ENCODE results near the gene C11orf58.
A peak's percentile ranks its signal among the peaks of the same experiment; 100 is the strongest.

Gene C11orf58

GRCh38 chr11:16789560-16790485, 51.4 kb downstream of the C11orf58 start:
- H2AK5ac ChIP-seq (ENCODE audit: low read depth, low read length), result no peak overlapping the region
- H3K9ac ChIP-seq (ENCODE audit: low read depth, low read length, poor library complexity), result no peak overlapping the region
- H2BK15ac ChIP-seq (ENCODE audit: low read length), result no peak overlapping the region
- no peak overlapping the region for H4K8ac ChIP-seq (ENCODE audit: low read depth, low read length)
- H3K27me3 ChIP-seq (ENCODE audit: control insufficient read depth in 3 of 3, insufficient read depth in 3 of 3, low read depth in 1 of 3, low read length in 3 of 3), result no peaks in the 10 kb centered on the region
- DNase-seq (ENCODE audit: low spot score), result no peak
- H3K36me3 ChIP-seq (replicated peaks in 1 of 2; ENCODE audit: control insufficient read depth in 2 of 2, insufficient read depth in 2 of 2, low read length in 2 of 2), result peaks cover 8 to 40% of the 10 kb centered on the region in 2 donors
- no peak overlapping the region for H3K18ac ChIP-seq (ENCODE audit: low read length)
- no peak overlapping the region for H3K14ac ChIP-seq (ENCODE audit: low read length)
- no peak overlapping the region for H4K91ac ChIP-seq (ENCODE audit: low read depth, low read length, poor library complexity)
- no peak overlapping the region for H2BK5ac ChIP-seq (ENCODE audit: low read length)
- no peak overlapping the region for H3K23ac ChIP-seq (ENCODE audit: low read depth, low read length, poor library complexity)
- H3K27ac ChIP-seq (replicated peaks; ENCODE audit: low read length), result no peak overlapping the region
- H3K4me3 ChIP-seq (ENCODE audit: low read length in 2 of 2), result no peak overlapping the region
- peaks cover 11 to 16% of the 10 kb centered on the region in 2 donors for H3K4me1 ChIP-seq (ENCODE audit: control insufficient read depth in 2 of 2, insufficient read depth in 1 of 2, low read depth in 1 of 2, low read length in 2 of 2)
- no peak overlapping the region for H2BK120ac ChIP-seq (ENCODE audit: low read depth, low read length)
- H3K9me3 ChIP-seq (replicated peaks in 1 of 2; ENCODE audit: control insufficient read depth in 2 of 2, insufficient read depth in 1 of 2, low read depth in 1 of 2, low read length in 2 of 2), result no peaks in the 10 kb centered on the region
- no peak overlapping the region for H2AFZ ChIP-seq (ENCODE audit: low read length)
- WGBS, 2 donors (ENCODE audit: extremely low coverage in 2 of 2, insufficient read length in 2 of 2, insufficient replicate concordance in 1 of 2), result no CpG with 5 or more reads among the region's 10 CpGs
- no peaks in the 10 kb centered on the region for H3K79me1 ChIP-seq (ENCODE audit: low read depth, low read length)
- H3K4me2 ChIP-seq (ENCODE audit: insufficient read depth, low read length, poor library complexity, severe bottlenecking), result no peak overlapping the region
- no peak overlapping the region for H3K4ac ChIP-seq (ENCODE audit: low read length)
- no peak overlapping the region for H2BK12ac ChIP-seq (ENCODE audit: low read length)

DNA sequence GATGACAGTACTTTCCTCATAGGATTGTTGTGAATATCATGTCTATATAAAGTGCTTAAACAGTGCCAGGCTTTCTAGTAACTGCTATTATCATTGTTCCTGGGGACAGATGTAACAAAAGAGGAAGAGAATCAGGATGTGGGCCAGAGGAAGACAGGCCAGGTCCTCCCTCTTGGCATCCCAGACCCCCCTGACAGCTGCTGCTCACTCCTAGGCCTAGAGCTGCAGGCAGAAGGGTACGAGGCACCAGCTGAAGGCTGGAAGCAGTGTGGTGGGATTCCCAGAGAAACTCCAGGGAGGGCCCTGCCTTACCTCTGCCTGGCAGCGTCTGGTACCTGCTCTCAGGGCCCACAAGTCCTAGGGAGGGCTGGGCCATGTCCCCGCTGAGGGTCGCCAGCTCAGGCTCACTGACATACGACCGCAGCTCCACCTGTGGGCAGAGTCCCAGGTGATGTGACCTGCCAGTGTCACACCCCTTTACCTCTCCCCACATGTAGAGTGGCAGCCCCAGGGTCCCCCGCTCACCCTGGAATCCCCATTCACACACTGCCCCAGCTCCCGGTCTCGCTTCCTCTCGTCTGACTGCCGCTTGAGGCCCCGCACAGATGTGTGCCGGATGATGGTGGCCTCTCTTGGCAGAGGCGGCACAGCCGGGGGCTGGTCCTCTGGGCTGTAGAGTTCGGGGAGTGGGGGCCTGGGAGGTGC, 52.2 kb downstream of the C11orf58 start:
- Histone ChIP-seq H3K36me3 (replicated peaks in 1 of 2; ENCODE audit: control insufficient read depth in 2 of 2, insufficient read depth in 2 of 2, low read length in 2 of 2) (peaks cover 8 to 40% of the 10 kb centered on the region in 2 donors), H4K8ac (ENCODE audit: low read depth, low read length) (no peak overlapping the region), H3K4me1 (ENCODE audit: control insufficient read depth in 2 of 2, insufficient read depth in 1 of 2, low read depth in 1 of 2, low read length in 2 of 2) (peaks cover 9 to 14% of the 10 kb centered on the region in 2 donors), H3K14ac (ENCODE audit: low read length) (no peak overlapping the region), H3K18ac (ENCODE audit: low read length) (no peak overlapping the region), H2AK5ac (ENCODE audit: low read depth, low read length) (peak overlapping the region; percentile 27), H3K27me3 (ENCODE audit: control insufficient read depth in 3 of 3, insufficient read depth in 3 of 3, low read depth in 1 of 3, low read length in 3 of 3) (no peaks in the 10 kb centered on the region), H2BK12ac (ENCODE audit: low read length) (no peak overlapping the region), H2BK5ac (ENCODE audit: low read length) (no peak overlapping the region), H3K4me3 (ENCODE audit: low read length in 2 of 2) (no peak overlapping the region), H4K91ac (ENCODE audit: low read depth, low read length, poor library complexity) (no peak overlapping the region), H2BK15ac (ENCODE audit: low read length) (no peak overlapping the region), H3K9ac (ENCODE audit: low read depth, low read length, poor library complexity) (no peak overlapping the region), H3K27ac (replicated peaks; ENCODE audit: low read length) (no peak overlapping the region), H3K4me2 (ENCODE audit: insufficient read depth, low read length, poor library complexity, severe bottlenecking) (no peak overlapping the region), H3K4ac (ENCODE audit: low read length) (no peak overlapping the region), H3K79me1 (ENCODE audit: low read depth, low read length) (no peaks in the 10 kb centered on the region), H2BK120ac (ENCODE audit: low read depth, low read length) (no peak overlapping the region), H3K9me3 (replicated peaks in 1 of 2; ENCODE audit: control insufficient read depth in 2 of 2, insufficient read depth in 1 of 2, low read depth in 1 of 2, low read length in 2 of 2) (no peaks in the 10 kb centered on the region), H2AFZ (ENCODE audit: low read length) (no peak overlapping the region), H3K23ac (ENCODE audit: low read depth, low read length, poor library complexity) (no peak overlapping the region)
- no CpG with 5 or more reads among the region's 16 CpGs for whole genome bisulfite sequencing, 2 donors (ENCODE audit: extremely low coverage in 2 of 2, insufficient read length in 2 of 2, insufficient replicate concordance in 1 of 2)
- DNase-seq (ENCODE audit: low spot score), result no peak

DNA sequence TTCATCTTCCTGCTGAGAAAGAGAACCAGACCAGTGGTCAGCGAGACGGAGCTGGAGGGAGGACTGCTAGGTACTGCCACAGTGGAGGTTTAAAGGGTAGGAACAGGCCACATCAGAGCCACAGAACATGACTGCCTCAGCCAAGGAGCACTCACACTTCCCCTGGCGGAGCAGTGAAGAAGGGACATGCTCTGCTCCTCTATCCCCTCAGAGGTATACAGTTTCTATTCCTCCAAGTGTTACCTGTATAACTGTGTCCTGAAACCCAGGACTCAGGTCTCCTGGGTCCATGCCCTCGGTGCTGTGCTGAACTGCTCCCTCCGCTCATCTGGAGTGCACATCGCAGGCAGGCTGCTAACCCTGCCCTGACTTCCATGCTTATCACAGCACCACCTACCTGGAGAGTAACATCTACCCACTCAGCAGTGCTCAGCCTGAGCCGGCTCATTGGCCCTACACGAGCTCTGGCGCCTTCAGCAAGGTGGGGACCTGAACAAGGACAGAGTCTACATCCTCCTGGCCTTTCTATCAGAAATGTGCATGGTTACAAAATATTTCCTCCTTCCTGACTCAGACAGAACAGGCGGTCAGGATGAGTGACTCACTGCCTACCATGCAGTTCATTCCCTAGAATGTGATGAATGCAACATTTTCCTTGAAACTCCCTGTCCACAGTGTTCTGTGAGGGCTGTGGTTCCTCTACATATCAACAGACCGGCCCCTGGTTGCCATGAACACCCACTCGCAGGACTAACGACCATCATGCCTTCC, 52.9 kb downstream of the C11orf58 start:
- Histone ChIP-seq H2BK12ac (ENCODE audit: low read length) (no peak overlapping the region), H3K14ac (ENCODE audit: low read length) (no peak overlapping the region), H3K4ac (ENCODE audit: low read length) (no peak overlapping the region), H3K79me1 (ENCODE audit: low read depth, low read length) (no peaks in the 10 kb centered on the region), H4K8ac (ENCODE audit: low read depth, low read length) (no peak overlapping the region), H3K4me3 (ENCODE audit: low read length in 2 of 2) (no peak overlapping the region), H4K91ac (ENCODE audit: low read depth, low read length, poor library complexity) (no peak overlapping the region), H3K27me3 (ENCODE audit: control insufficient read depth in 3 of 3, insufficient read depth in 3 of 3, low read depth in 1 of 3, low read length in 3 of 3) (no peaks in the 10 kb centered on the region), H3K4me1 (ENCODE audit: control insufficient read depth in 2 of 2, insufficient read depth in 1 of 2, low read depth in 1 of 2, low read length in 2 of 2) (peaks cover 9 to 13% of the 10 kb centered on the region in 2 donors), H3K9me3 (replicated peaks in 1 of 2; ENCODE audit: control insufficient read depth in 2 of 2, insufficient read depth in 1 of 2, low read depth in 1 of 2, low read length in 2 of 2) (no peaks in the 10 kb centered on the region), H3K23ac (ENCODE audit: low read depth, low read length, poor library complexity) (no peak overlapping the region), H2BK15ac (ENCODE audit: low read length) (no peak overlapping the region), H3K27ac (replicated peaks; ENCODE audit: low read length) (peak overlapping the region; percentile 28), H3K18ac (ENCODE audit: low read length) (peak overlapping the region; percentile 66), H2BK5ac (ENCODE audit: low read length) (no peak overlapping the region), H3K4me2 (ENCODE audit: insufficient read depth, low read length, poor library complexity, severe bottlenecking) (no peak overlapping the region), H2AFZ (ENCODE audit: low read length) (no peak overlapping the region), H3K9ac (ENCODE audit: low read depth, low read length, poor library complexity) (no peak overlapping the region), H2AK5ac (ENCODE audit: low read depth, low read length) (no peak overlapping the region), H2BK120ac (ENCODE audit: low read depth, low read length) (no peak overlapping the region), H3K36me3 (replicated peaks in 1 of 2; ENCODE audit: control insufficient read depth in 2 of 2, insufficient read depth in 2 of 2, low read length in 2 of 2) (peaks cover 8 to 44% of the 10 kb centered on the region in 2 donors)
- no CpG with 5 or more reads among the region's 13 CpGs for WGBS, 2 donors (ENCODE audit: extremely low coverage in 2 of 2, insufficient read length in 2 of 2, insufficient replicate concordance in 1 of 2)
- no peak for DNase-seq (ENCODE audit: low spot score)

- no peak overlapping the region for H3K9ac ChIP-seq (ENCODE audit: low read depth, low read length, poor library complexity)
- H3K9me3 ChIP-seq (replicated peaks in 1 of 2; ENCODE audit: control insufficient read depth in 2 of 2, insufficient read depth in 1 of 2, low read depth in 1 of 2, low read length in 2 of 2), result no peaks in the 10 kb centered on the region
- no peak overlapping the region for H4K8ac ChIP-seq (ENCODE audit: low read depth, low read length)
- no peak overlapping the region for H3K18ac ChIP-seq (ENCODE audit: low read length)
- H2BK15ac ChIP-seq (ENCODE audit: low read length), result no peak overlapping the region
- no peak overlapping the region for H3K27ac ChIP-seq (replicated peaks; ENCODE audit: low read length)
- DNase-seq (ENCODE audit: low spot score), result no peak
- peaks cover 8 to 48% of the 10 kb centered on the region in 2 donors for H3K36me3 ChIP-seq (replicated peaks in 1 of 2; ENCODE audit: control insufficient read depth in 2 of 2, insufficient read depth in 2 of 2, low read length in 2 of 2)
- H3K27me3 ChIP-seq (ENCODE audit: control insufficient read depth in 3 of 3, insufficient read depth in 3 of 3, low read depth in 1 of 3, low read length in 3 of 3), result no peaks in the 10 kb centered on the region
- no peaks in the 10 kb centered on the region for H3K79me1 ChIP-seq (ENCODE audit: low read depth, low read length)
- H2AFZ ChIP-seq (ENCODE audit: low read length), result no peak overlapping the region
- H2BK12ac ChIP-seq (ENCODE audit: low read length), result no peak overlapping the region
- H3K4me2 ChIP-seq (ENCODE audit: insufficient read depth, low read length, poor library complexity, severe bottlenecking), result no peak overlapping the region
- no peak overlapping the region for H2BK5ac ChIP-seq (ENCODE audit: low read length)
- H3K4me1 ChIP-seq (ENCODE audit: control insufficient read depth in 2 of 2, insufficient read depth in 1 of 2, low read depth in 1 of 2, low read length in 2 of 2), result peaks cover 9 to 13% of the 10 kb centered on the region in 2 donors
- no peak overlapping the region for H3K4me3 ChIP-seq (ENCODE audit: low read length in 2 of 2)
- no peak overlapping the region for H3K14ac ChIP-seq (ENCODE audit: low read length)
- no peak overlapping the region for H2BK120ac ChIP-seq (ENCODE audit: low read depth, low read length)
- no peak overlapping the region for H3K23ac ChIP-seq (ENCODE audit: low read depth, low read length, poor library complexity)
- no peak overlapping the region for H3K4ac ChIP-seq (ENCODE audit: low read length)
- no peak overlapping the region for H4K91ac ChIP-seq (ENCODE audit: low read depth, low read length, poor library complexity)
- H2AK5ac ChIP-seq (ENCODE audit: low read depth, low read length), result no peak overlapping the region
Measured at GRCh38 chr11:16792426-16792825, 54.0 kb downstream of the C11orf58 start.
